Head of caudate nucleus (tissue), 42 donors: ENCODE measurements around the gene DNAJA3.

Experiments used
- DNase-seq, 42 donors: peaks; one replicate each; pipeline versions ENCODE4 v3.0.0 to v3.0.0-alpha.2; 2020 to 2021; ENCODE audit warnings: mixed read lengths in 7 of 42
- intact Hi-C: fragments of 100-400 bp; cut with DNase I; formaldehyde crosslinking; loops from one replicate; pipeline ENCODE4 v1.15.0; 2022

DNAJA3 gene

GRCh38 chr16:4488499-4488967 lies 62.9 kb downstream of the DNAJA3 start:
- DNase-seq, result no peak
- intact Hi-C loops, result no loop called here

- intact Hi-C loops, result no loop called here
- no peak for DNase-seq
Observed at GRCh38 chr16:4489030-4489429, 63.4 kb downstream of the DNAJA3 start.

- intact Hi-C loops, result no loop called here
- DNase-seq, result no peak
Observed at GRCh38 chr16:4491898-4492297, 66.2 kb downstream of the DNAJA3 start.

GRCh38 chr16:4494746-4495490 lies 69.2 kb downstream of the DNAJA3 start:
- DNase-seq, result no peak
- intact Hi-C loops, result no loop called here

- no peak for DNase-seq
- intact Hi-C loops, result no loop called here
Observed at GRCh38 chr16:4495766-4496165, 70.1 kb downstream of the DNAJA3 start.

GRCh38 chr16:4496305-4496704 lies 70.6 kb downstream of the DNAJA3 start:
- no peak for DNase-seq
- intact Hi-C loops, result no loop called here

GRCh38 chr16:4498546-4499195 lies 73.0 kb downstream of the DNAJA3 start:
- intact Hi-C loops, result no loop called here
- DNase-seq, result no peak

GRCh38 chr16:4499196-4499555 lies 73.5 kb downstream of the DNAJA3 start:
- intact Hi-C loops, result no loop called here
- no peak for DNase-seq

GRCh38 chr16:4500272-4500671 lies 74.6 kb downstream of the DNAJA3 start:
- intact Hi-C loops, result no loop called here
- peak in 8 of 42 donors; percentile 37 to 76 (median 58) for DNase-seq

- intact Hi-C loops, result no loop called here
- DNase-seq, result peak in 3 of 42 donors; percentile 35 to 62 (median 36)
Observed at GRCh38 chr16:4501071-4501478, 75.4 kb downstream of the DNAJA3 start.

GRCh38 chr16:4505356-4506147 lies 79.9 kb downstream of the DNAJA3 start:
- peak in 37 of 42 donors; percentile 36 to 90 (median 72) for DNase-seq
- intact Hi-C loops, result loop anchor here (5.0 kb wide), 1 partner anchor 37 kb away; no protein-coding TSS in a partner anchor
